ENCODE data around the gene RXRA. TPM values are rescaled to one million over a fixed set of nuclear protein-coding genes. Genes with fewer than 3 reads are reported as not detected.
A peak's percentile ranks its signal among the peaks of the same experiment; 100 is the strongest.

RXRA gene
- total and polyA plus RNA-seq, 7 experiments from 2014 or later, result 0.31 to 59.5 (median 8.4) TPM

GRCh38 chr9:134341929-134342745, 15.9 kb downstream of the RXRA start:
- peaks cover 3 to 8% of the 10 kb centered on the region in 2 donors for H3K4me1 ChIP-seq (ENCODE audit: control insufficient read depth in 2 of 2, insufficient read depth in 2 of 2, low read length in 2 of 2)
- Mint-ChIP-seq H3K4me1 (peaks cover 0 to 37% (median 29%) of the 10 kb centered on the region in 7 donors), H3K36me3 (no peaks in the 10 kb centered on the region), H3K27me3 (no peaks in the 10 kb centered on the region), H3K4me3 (no peak overlapping the region), H3K27ac (no peak overlapping the region), H3K9me3 (no peaks in the 10 kb centered on the region)
- H3K4me3 ChIP-seq (ENCODE audit: low read length), result no peak overlapping the region
- no peaks in the 10 kb centered on the region for H3K36me3 ChIP-seq (ENCODE audit: control insufficient read depth in 2 of 3, insufficient read depth in 3 of 3, low read length in 3 of 3)
- H3K9me3 ChIP-seq (ENCODE audit: control insufficient read depth in 2 of 3, low read length in 3 of 3), result no peaks in the 10 kb centered on the region
- ChIA-PET CTCF (no interaction called here), POLR2A (no interaction called here)
- no peak overlapping the region for H3K27ac ChIP-seq (ENCODE audit: low read depth, low read length)
- ATAC-seq (no peak), DNase-seq (no peak)
- intact Hi-C loops (cut with micrococcal nuclease), result loop anchor here in 1 of 2 donors (5.0 kb wide), 1 partner anchor 100 kb away; no protein-coding TSS in a partner anchor
- no peaks in the 10 kb centered on the region for H3K27me3 ChIP-seq (ENCODE audit: control insufficient read depth in 2 of 2, insufficient read depth in 2 of 2, low read length in 2 of 2)

- intact Hi-C loops (cut with micrococcal nuclease), result loop anchor here in 1 of 2 donors (5.0 kb wide), 1 partner anchor 100 kb away; no protein-coding TSS in a partner anchor
- ChIA-PET POLR2A (no interaction called here), CTCF (no interaction called here)
- no peak overlapping the region for H3K27ac ChIP-seq (ENCODE audit: low read depth, low read length)
- no peaks in the 10 kb centered on the region for H3K27me3 ChIP-seq (ENCODE audit: control insufficient read depth in 2 of 2, insufficient read depth in 2 of 2, low read length in 2 of 2)
- DNase-seq (no peak), ATAC-seq (no peak)
- no peaks in the 10 kb centered on the region for H3K9me3 Mint-ChIP-seq
- no peaks in the 10 kb centered on the region for H3K9me3 ChIP-seq (ENCODE audit: control insufficient read depth in 2 of 3, low read length in 3 of 3)
- H3K4me1 ChIP-seq (ENCODE audit: control insufficient read depth in 2 of 2, insufficient read depth in 2 of 2, low read length in 2 of 2), result peaks cover 3 to 8% of the 10 kb centered on the region in 2 donors
- H3K27me3 Mint-ChIP-seq, result no peaks in the 10 kb centered on the region
- H3K4me3 Mint-ChIP-seq, result no peak overlapping the region
- H3K36me3 ChIP-seq (ENCODE audit: control insufficient read depth in 2 of 3, insufficient read depth in 3 of 3, low read length in 3 of 3), result no peaks in the 10 kb centered on the region
- peaks cover 0 to 31% (median 25%) of the 10 kb centered on the region in 7 donors for H3K4me1 Mint-ChIP-seq
- H3K4me3 ChIP-seq (ENCODE audit: low read length), result no peak overlapping the region
- H3K27ac Mint-ChIP-seq, result peak overlapping the region in 3 of 9 donors; percentile 38 to 85 (median 71)
- H3K36me3 Mint-ChIP-seq, result no peaks in the 10 kb centered on the region
Measured at GRCh38 chr9:134342746-134343115, 16.5 kb downstream of the RXRA start.

GRCh38 chr9:134343637-134344036, 17.4 kb downstream of the RXRA start:
- peak overlapping the region in 1 of 10 donors; percentile 20 for H3K4me3 Mint-ChIP-seq
- H3K9me3 Mint-ChIP-seq, result no peaks in the 10 kb centered on the region
- no peak for DNase-seq

GRCh38 chr9:134344068-134344799, 18.0 kb downstream of the RXRA start:
- H3K27me3 Mint-ChIP-seq, result no peaks in the 10 kb centered on the region
- Histone ChIP-seq H3K27me3 (ENCODE audit: control insufficient read depth in 2 of 2, insufficient read depth in 2 of 2, low read length in 2 of 2) (no peaks in the 10 kb centered on the region), H3K9me3 (ENCODE audit: control insufficient read depth in 2 of 3, low read length in 3 of 3) (no peaks in the 10 kb centered on the region), H3K36me3 (ENCODE audit: control insufficient read depth in 2 of 3, insufficient read depth in 3 of 3, low read length in 3 of 3) (no peaks in the 10 kb centered on the region), H3K4me1 (ENCODE audit: control insufficient read depth in 2 of 2, insufficient read depth in 2 of 2, low read length in 2 of 2) (peaks cover 3 to 8% of the 10 kb centered on the region in 2 donors), H3K27ac (ENCODE audit: low read depth, low read length) (no peak overlapping the region), H3K4me3 (ENCODE audit: low read length) (no peak overlapping the region)
- no peaks in the 10 kb centered on the region for H3K36me3 Mint-ChIP-seq
- no peaks in the 10 kb centered on the region for H3K9me3 Mint-ChIP-seq
- H3K4me1 Mint-ChIP-seq, result peaks cover 0 to 32% (median 25%) of the 10 kb centered on the region in 7 donors
- CTCF ChIA-PET, result no interaction called here
- ATAC-seq (peak; percentile 61), DNase-seq (no peak)
- POLR2A ChIA-PET, result interaction anchor here (1.1 kb wide), 1 partner anchor 23 kb away, joined by 3 read pairs; no protein-coding TSS in a partner anchor
- intact Hi-C loops (cut with micrococcal nuclease), result loop anchor here in 1 of 2 donors (5.0 kb wide), 1 partner anchor 98 kb away; no protein-coding TSS in a partner anchor
- peak overlapping the region in 4 of 10 donors; percentile 34 to 38 (median 35) for H3K4me3 Mint-ChIP-seq
- peak overlapping the region in 1 of 9 donors; percentile 52 for H3K27ac Mint-ChIP-seq

More at GRCh38 chr9:134343637-134344036, 17.4 kb downstream of the RXRA start:
- Histone ChIP-seq H3K36me3 (ENCODE audit: control insufficient read depth in 2 of 3, insufficient read depth in 3 of 3, low read length in 3 of 3) (no peaks in the 10 kb centered on the region), H3K4me3 (ENCODE audit: low read length) (no peak overlapping the region), H3K4me1 (ENCODE audit: control insufficient read depth in 2 of 2, insufficient read depth in 2 of 2, low read length in 2 of 2) (peaks cover 3 to 8% of the 10 kb centered on the region in 2 donors), H3K27me3 (ENCODE audit: control insufficient read depth in 2 of 2, insufficient read depth in 2 of 2, low read length in 2 of 2) (no peaks in the 10 kb centered on the region), H3K27ac (ENCODE audit: low read depth, low read length) (no peak overlapping the region), H3K9me3 (ENCODE audit: control insufficient read depth in 2 of 3, low read length in 3 of 3) (no peaks in the 10 kb centered on the region)
- Mint-ChIP-seq H3K36me3 (no peaks in the 10 kb centered on the region), H3K4me1 (peaks cover 0 to 32% (median 25%) of the 10 kb centered on the region in 7 donors), H3K27ac (no peak overlapping the region), H3K27me3 (no peaks in the 10 kb centered on the region)
- ChIA-PET POLR2A (interaction anchor here (1.1 kb wide), 1 partner anchor 23 kb away, joined by 3 read pairs; no protein-coding TSS in a partner anchor), CTCF (no interaction called here)
- intact Hi-C loops (cut with micrococcal nuclease), result loop anchor here in 1 of 2 donors (5.0 kb wide), 1 partner anchor 99 kb away; no protein-coding TSS in a partner anchor
- peak; percentile 6 for ATAC-seq

GRCh38 chr9:134344800-134345310, 18.6 kb downstream of the RXRA start:
- DNase-seq, result no peak
- H3K4me3 Mint-ChIP-seq, result peak overlapping the region in 4 of 10 donors; percentile 34 to 38 (median 35)
- ChIA-PET CTCF (interaction anchor here (0.5 kb wide), 1 partner anchor 341 kb away, joined by 4 read pairs; no protein-coding TSS in a partner anchor), POLR2A (no interaction called here)
- H3K4me1 ChIP-seq (ENCODE audit: control insufficient read depth in 2 of 2, insufficient read depth in 2 of 2, low read length in 2 of 2), result peaks cover 3 to 8% of the 10 kb centered on the region in 2 donors
- intact Hi-C loops (cut with micrococcal nuclease), result loop anchor here in 1 of 2 donors (5.0 kb wide), 1 partner anchor 97 kb away; no protein-coding TSS in a partner anchor
- H3K27ac Mint-ChIP-seq, result no peak overlapping the region
- no peak overlapping the region for H3K27ac ChIP-seq (ENCODE audit: low read depth, low read length)
- no peaks in the 10 kb centered on the region for H3K27me3 ChIP-seq (ENCODE audit: control insufficient read depth in 2 of 2, insufficient read depth in 2 of 2, low read length in 2 of 2)
- no peaks in the 10 kb centered on the region for H3K36me3 ChIP-seq (ENCODE audit: control insufficient read depth in 2 of 3, insufficient read depth in 3 of 3, low read length in 3 of 3)
- H3K27me3 Mint-ChIP-seq, result no peaks in the 10 kb centered on the region
- no peaks in the 10 kb centered on the region for H3K36me3 Mint-ChIP-seq
- ATAC-seq, result no peak
- no peaks in the 10 kb centered on the region for H3K9me3 ChIP-seq (ENCODE audit: control insufficient read depth in 2 of 3, low read length in 3 of 3)
- no peaks in the 10 kb centered on the region for H3K9me3 Mint-ChIP-seq
- H3K4me3 ChIP-seq (ENCODE audit: low read length), result no peak overlapping the region
- H3K4me1 Mint-ChIP-seq, result peaks cover 0 to 32% (median 25%) of the 10 kb centered on the region in 7 donors

GRCh38 chr9:134345737-134346136, 19.5 kb downstream of the RXRA start:
- Mint-ChIP-seq H3K4me3 (no peak overlapping the region), H3K27ac (no peak overlapping the region), H3K4me1 (peaks cover 0 to 32% (median 22%) of the 10 kb centered on the region in 7 donors), H3K36me3 (no peaks in the 10 kb centered on the region), H3K9me3 (no peaks in the 10 kb centered on the region), H3K27me3 (no peaks in the 10 kb centered on the region)
- ChIA-PET CTCF (no interaction called here), POLR2A (no interaction called here)
- DNase-seq, result no peak
- no peak overlapping the region for H3K27ac ChIP-seq (ENCODE audit: low read depth, low read length)
- H3K27me3 ChIP-seq (ENCODE audit: control insufficient read depth in 2 of 2, insufficient read depth in 2 of 2, low read length in 2 of 2), result no peaks in the 10 kb centered on the region
- intact Hi-C loops (cut with micrococcal nuclease), result no loop called here
- no peak for ATAC-seq
- no peaks in the 10 kb centered on the region for H3K9me3 ChIP-seq (ENCODE audit: control insufficient read depth in 2 of 3, low read length in 3 of 3)
- no peak overlapping the region for H3K4me3 ChIP-seq (ENCODE audit: low read length)
- H3K4me1 ChIP-seq (ENCODE audit: control insufficient read depth in 2 of 2, insufficient read depth in 2 of 2, low read length in 2 of 2), result peaks cover 3 to 8% of the 10 kb centered on the region in 2 donors
- H3K36me3 ChIP-seq (ENCODE audit: control insufficient read depth in 2 of 3, insufficient read depth in 3 of 3, low read length in 3 of 3), result no peaks in the 10 kb centered on the region
